Mesendoderm (in vitro differentiated cells): ENCODE measurements around the gene NECTIN2.

Source experiments
- DNase-seq: peaks from one replicate; pipeline ENCODE4 v3.0.0; 2013
- H2AK5ac ChIP-seq: 2 replicates; pipeline ENCODE4 v1.6.1; 2013; ENCODE audit warnings: low read length, inconsistent platforms
- H2BK120ac ChIP-seq: 2 replicates; pipeline ENCODE4 v1.6.1; 2013; ENCODE audit warnings: low read depth, mild to moderate bottlenecking, low read length, moderate library complexity, mixed read lengths
- H2BK15ac ChIP-seq: replicated peaks from 2 replicates; pipeline ENCODE4 v1.6.1; 2013; ENCODE audit warnings: low read depth, mild to moderate bottlenecking, moderate library complexity
- H2BK5ac ChIP-seq: 2 replicates; pipeline ENCODE4 v1.6.1; 2013; ENCODE audit warnings: low read length, inconsistent platforms
- H3K18ac ChIP-seq: 2 replicates; pipeline ENCODE4 v1.6.1; 2013; ENCODE audit warnings: mild to moderate bottlenecking, low read length, mixed read lengths
- H3K23ac ChIP-seq: one replicate; pipeline ENCODE4 v1.6.1; 2013; ENCODE audit warnings: low read length
- H3K27ac ChIP-seq: 2 replicates; pipeline ENCODE4 v1.5.1; 2013; ENCODE audit warnings: low read depth, mild to moderate bottlenecking, inconsistent platforms, low read length, moderate library complexity
- H3K27me3 ChIP-seq: 2 replicates; pipeline ENCODE4 v1.6.1; 2013; ENCODE audit warnings: low read length, control low read depth, mild to moderate bottlenecking, inconsistent platforms; ENCODE audit not compliant: insufficient read depth, poor library complexity
- H3K36me3 ChIP-seq: 2 replicates; pipeline ENCODE4 v1.6.1; 2013; ENCODE audit warnings: low read length, inconsistent platforms; ENCODE audit not compliant: control insufficient read depth, insufficient read depth
- H3K4ac ChIP-seq: one replicate; pipeline ENCODE4 v1.6.1; 2013; ENCODE audit warnings: low read depth, mild to moderate bottlenecking, low read length, moderate library complexity
- H3K4me1 ChIP-seq: 2 replicates; pipeline ENCODE4 v1.6.1; 2013; ENCODE audit warnings: low read depth, low read length, inconsistent platforms; ENCODE audit not compliant: control insufficient read depth
- H3K4me2 ChIP-seq: 2 replicates; pipeline ENCODE4 v1.6.1; 2013; ENCODE audit warnings: low read length
- H3K4me3 ChIP-seq: 2 replicates; pipeline ENCODE4 v1.5.1; 2013; ENCODE audit warnings: mild to moderate bottlenecking, low read length
- H3K56ac ChIP-seq: one replicate; pipeline ENCODE4 v1.6.1; 2013; ENCODE audit warnings: low read length
- H3K79me1 ChIP-seq: 2 replicates; pipeline ENCODE4 v1.6.1; 2013; ENCODE audit warnings: low read length, inconsistent platforms
- H3K79me2 ChIP-seq: 2 replicates; pipeline ENCODE4 v1.6.1; 2013; ENCODE audit warnings: mild to moderate bottlenecking, low read length; ENCODE audit not compliant: control insufficient read depth, insufficient read depth
- H3K9ac ChIP-seq: 2 replicates; pipeline ENCODE4 v1.6.1; 2013; ENCODE audit warnings: low read length, inconsistent platforms
- H4K5ac ChIP-seq: one replicate; pipeline ENCODE4 v1.6.1; 2013; ENCODE audit warnings: low read length
- H4K8ac ChIP-seq: one replicate; pipeline ENCODE4 v1.6.1; 2013; ENCODE audit warnings: low read depth, mild to moderate bottlenecking, control low read depth, low read length, moderate library complexity
- WGBS: extraction: QIAGEN DNeasy Blood & Tissue Kit; methylation state at CpG from one replicate; pipeline ENCODE4 v1.1.7; 2013; ENCODE audit warnings: low lambda C conversion rate, missing lambda C conversion rate; ENCODE audit not compliant: insufficient coverage; ENCODE audit errors: extremely low coverage; 5-methylcytosine and 5-hydroxymethylcytosine counted together

The NECTIN2 gene

GRCh38 chr19:44893332-44894051, 47.4 kb downstream of the NECTIN2 start:
- no CpG with 5 or more reads among the region's 18 CpGs for WGBS

GRCh38 chr19:44894052-44894400, 47.9 kb downstream of the NECTIN2 start:
- Histone ChIP-seq H3K18ac (no peak overlapping the region), H3K4me3 (no peak overlapping the region), H3K56ac (no peak overlapping the region), H3K9ac (no peak overlapping the region), H2AK5ac (no peak overlapping the region), H3K79me1 (peaks cover 24% of the 10 kb centered on the region), H2BK5ac (no peak overlapping the region), H3K23ac (no peak overlapping the region), H3K27me3 (no peaks in the 10 kb centered on the region), H4K5ac (no peak overlapping the region), H3K4ac (no peak overlapping the region), H3K4me1 (no peaks in the 10 kb centered on the region), H2BK120ac (no peak overlapping the region), H3K79me2 (peaks cover 30% of the 10 kb centered on the region), H3K27ac (no peak overlapping the region), H4K8ac (no peak overlapping the region), H3K36me3 (peaks cover 16% of the 10 kb centered on the region), H2BK15ac (no peak overlapping the region), H3K4me2 (no peak overlapping the region)
- no peak for DNase-seq
- no CpG with 5 or more reads among the region's 6 CpGs for WGBS

More at GRCh38 chr19:44893332-44894051, 47.4 kb downstream of the NECTIN2 start:
- no peak overlapping the region for H2BK120ac ChIP-seq
- no peak overlapping the region for H3K4me3 ChIP-seq
- no peak overlapping the region for H4K5ac ChIP-seq
- H3K23ac ChIP-seq = no peak overlapping the region
- H3K27ac ChIP-seq = no peak overlapping the region
- H3K27me3 ChIP-seq = no peaks in the 10 kb centered on the region
- H2AK5ac ChIP-seq = no peak overlapping the region
- H3K79me1 ChIP-seq = peaks cover 24% of the 10 kb centered on the region
- H3K79me2 ChIP-seq = peaks cover 30% of the 10 kb centered on the region
- no peak overlapping the region for H3K4me2 ChIP-seq
- no peaks in the 10 kb centered on the region for H3K4me1 ChIP-seq
- no peak overlapping the region for H3K9ac ChIP-seq
- H2BK5ac ChIP-seq = no peak overlapping the region
- no peak overlapping the region for H4K8ac ChIP-seq
- no peak overlapping the region for H3K56ac ChIP-seq
- no peak for DNase-seq
- no peak overlapping the region for H2BK15ac ChIP-seq
- H3K18ac ChIP-seq = no peak overlapping the region
- peaks cover 16% of the 10 kb centered on the region for H3K36me3 ChIP-seq
- H3K4ac ChIP-seq = no peak overlapping the region

DNA sequence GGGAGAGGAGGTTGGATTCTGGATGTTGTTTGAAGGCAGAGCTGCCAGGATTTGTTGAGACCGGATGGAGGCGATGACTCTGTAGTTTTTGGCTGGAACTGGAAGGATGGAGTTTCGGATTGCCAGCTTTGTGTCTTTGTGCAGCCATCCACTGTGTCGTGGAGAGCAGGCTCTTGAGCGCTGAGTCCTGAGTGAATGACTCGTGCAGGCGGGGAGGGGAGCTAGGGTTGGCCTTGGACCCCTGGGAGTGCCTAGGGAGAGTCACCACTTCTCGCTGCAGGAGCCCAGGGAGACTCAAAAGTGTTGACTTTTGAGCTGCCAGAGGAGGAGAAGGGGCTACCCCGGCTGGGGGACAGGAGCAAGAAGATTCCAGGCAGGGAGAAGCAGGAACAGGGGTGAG, 48.8 kb downstream of the NECTIN2 start:
- WGBS = no CpG with 5 or more reads among the region's 9 CpGs
- H2BK120ac ChIP-seq = no peak overlapping the region

GRCh38 chr19:44897835-44898234, 51.7 kb downstream of the NECTIN2 start:
- Histone ChIP-seq H3K27ac (no peak overlapping the region), H2AK5ac (no peak overlapping the region), H4K5ac (no peak overlapping the region), H3K18ac (no peak overlapping the region), H2BK15ac (no peak overlapping the region), H3K56ac (no peak overlapping the region), H3K4ac (no peak overlapping the region), H3K23ac (no peak overlapping the region), H2BK120ac (no peak overlapping the region), H2BK5ac (no peak overlapping the region), H4K8ac (no peak overlapping the region), H3K4me3 (no peak overlapping the region), H3K79me2 (peaks cover 15% of the 10 kb centered on the region), H3K27me3 (no peaks in the 10 kb centered on the region), H3K36me3 (peaks cover 26% of the 10 kb centered on the region), H3K4me1 (no peaks in the 10 kb centered on the region), H3K4me2 (no peak overlapping the region), H3K79me1 (peaks cover 16% of the 10 kb centered on the region), H3K9ac (no peak overlapping the region)
- no CpG with 5 or more reads among the region's 8 CpGs for WGBS
- DNase-seq = no peak

More for the DNA sequence above, 48.8 kb downstream of the NECTIN2 start:
- Histone ChIP-seq H3K4me1 (no peaks in the 10 kb centered on the region), H2BK5ac (no peak overlapping the region), H3K9ac (no peak overlapping the region), H3K23ac (no peak overlapping the region), H3K27ac (no peak overlapping the region), H4K8ac (no peak overlapping the region), H3K4ac (no peak overlapping the region), H3K56ac (no peak overlapping the region), H3K4me2 (no peak overlapping the region), H3K36me3 (peaks cover 16% of the 10 kb centered on the region), H3K27me3 (no peaks in the 10 kb centered on the region), H3K79me1 (peaks cover 24% of the 10 kb centered on the region), H3K4me3 (no peak overlapping the region), H3K79me2 (peaks cover 30% of the 10 kb centered on the region), H2BK15ac (no peak overlapping the region), H4K5ac (no peak overlapping the region), H3K18ac (no peak overlapping the region), H2AK5ac (no peak overlapping the region)
- no peak for DNase-seq

GRCh38 chr19:44900328-44901244, 54.5 kb downstream of the NECTIN2 start:
- no peak overlapping the region for H2AK5ac ChIP-seq
- no peak overlapping the region for H2BK15ac ChIP-seq
- H3K9ac ChIP-seq = no peak overlapping the region
- no peak overlapping the region for H3K27ac ChIP-seq
- H3K4ac ChIP-seq = no peak overlapping the region
- no peaks in the 10 kb centered on the region for H3K27me3 ChIP-seq
- no peak overlapping the region for H4K8ac ChIP-seq
- H3K36me3 ChIP-seq = peaks cover 20% of the 10 kb centered on the region
- H3K4me1 ChIP-seq = no peaks in the 10 kb centered on the region
- no peak overlapping the region for H3K18ac ChIP-seq
- no peak overlapping the region for H4K5ac ChIP-seq
- no peaks in the 10 kb centered on the region for H3K79me2 ChIP-seq
- H3K23ac ChIP-seq = no peak overlapping the region
- no peak overlapping the region for H3K4me2 ChIP-seq
- H2BK120ac ChIP-seq = no peak overlapping the region
- WGBS = no CpG with 5 or more reads among the region's 19 CpGs
- DNase-seq = no peak
- peaks cover 7% of the 10 kb centered on the region for H3K79me1 ChIP-seq
- no peak overlapping the region for H3K56ac ChIP-seq
- H3K4me3 ChIP-seq = no peak overlapping the region
- H2BK5ac ChIP-seq = no peak overlapping the region
